ENCODE data around the gene CRABP2.

CRABP2 gene

GRCh38 chr1:156707417-156708217 is 2.2 kb upstream of the CRABP2 start:
- no peak for DNase-seq

GRCh38 chr1:156706657-156707416 is 1.5 kb upstream of the CRABP2 start:
- no peak for DNase-seq

DNA sequence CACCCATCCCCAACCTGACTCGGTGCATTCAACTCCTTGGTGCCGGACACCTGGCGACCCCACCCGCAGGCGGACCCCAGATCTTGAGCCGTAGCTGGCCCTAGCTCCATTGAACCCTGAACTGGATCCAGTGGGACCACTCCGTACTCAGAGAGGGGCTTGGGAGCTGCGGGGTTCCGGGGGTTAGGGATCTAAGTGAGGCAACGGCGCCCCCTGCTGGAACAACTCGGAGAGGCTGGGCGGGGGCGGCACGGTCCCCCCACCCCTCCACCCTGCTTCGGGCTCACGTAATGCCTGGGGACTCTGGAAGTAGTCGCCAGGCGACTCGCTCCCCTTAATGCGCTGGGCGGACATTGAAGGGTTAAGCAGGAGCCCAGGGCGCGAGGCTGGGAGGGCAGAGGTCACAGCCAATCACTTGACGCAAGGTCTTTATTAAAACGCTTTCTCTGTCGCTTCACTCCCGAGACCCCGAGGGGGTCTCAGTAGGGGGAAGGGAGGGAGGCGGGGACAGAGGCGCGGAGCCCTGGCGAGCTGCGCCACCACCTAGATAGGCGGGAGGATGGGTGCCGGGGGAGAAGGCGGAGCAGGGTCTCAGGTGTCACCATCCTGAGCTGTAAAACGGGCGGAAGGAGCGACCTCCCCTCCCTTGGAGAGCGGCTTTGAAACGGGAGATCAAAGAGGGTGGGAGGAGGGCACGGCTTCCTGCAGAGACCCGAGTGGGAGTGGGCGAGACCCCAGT is 704 bp upstream of the CRABP2 start:
- DNase-seq, result peak; percentile 60

GRCh38 chr1:156704930-156705320 is 458 bp downstream of the CRABP2 start:
- DNase-seq, result peak; percentile 35

DNA sequence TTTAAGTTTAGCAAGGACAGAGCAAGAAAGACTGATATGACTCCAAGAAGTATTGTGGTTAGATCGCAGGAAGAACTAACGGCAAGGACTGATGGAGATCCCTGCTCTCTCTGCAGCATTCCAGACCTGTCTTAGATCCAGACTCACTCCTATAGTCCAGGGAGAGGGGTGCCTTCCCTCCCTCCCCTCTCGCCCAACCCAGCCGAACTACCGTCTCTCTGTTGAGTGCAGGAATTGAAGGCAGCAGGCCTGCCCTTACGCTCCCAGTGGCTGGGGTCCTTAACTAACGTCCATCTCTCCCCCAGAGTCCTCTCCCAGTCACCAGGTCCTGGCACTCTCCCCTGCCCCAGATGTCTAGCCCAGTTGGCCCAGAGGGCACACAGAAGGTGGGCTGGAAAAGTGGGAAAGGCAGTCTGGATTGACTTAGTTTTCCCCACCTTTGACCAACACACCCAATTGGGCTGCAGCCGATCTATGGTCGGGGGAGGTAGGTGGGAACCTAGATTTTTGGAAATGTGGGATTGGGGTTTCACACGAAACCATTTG is 1.1 kb downstream of the CRABP2 start:
- no peak for DNase-seq

DNA sequence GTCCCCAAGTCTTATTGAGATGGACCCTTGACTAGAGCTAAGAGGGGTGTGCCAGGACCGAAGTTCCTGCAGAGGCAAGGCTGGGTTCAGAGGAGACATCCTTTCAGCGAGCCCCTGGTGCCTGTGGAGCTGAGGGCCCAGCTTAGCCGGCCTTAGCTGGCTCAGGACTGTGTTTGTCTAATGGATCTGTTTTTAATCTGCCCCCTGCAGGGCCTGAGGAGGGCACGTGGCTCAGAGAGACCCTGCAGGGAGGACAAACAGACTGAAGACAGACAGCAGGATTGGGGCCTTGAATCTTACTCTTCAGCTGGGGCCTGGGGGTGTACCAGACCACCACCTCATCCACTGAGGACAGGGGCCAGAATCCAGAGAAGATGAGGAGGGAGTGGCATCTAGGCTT is 1.6 kb downstream of the CRABP2 start:
- DNase-seq, result no peak

GRCh38 chr1:156703336-156703735 is 2.0 kb downstream of the CRABP2 start:
- DNase-seq, result no peak

- no peak for DNase-seq
Observed at GRCh38 chr1:156700736-156701531, 4.4 kb downstream of the CRABP2 start.

DNA sequence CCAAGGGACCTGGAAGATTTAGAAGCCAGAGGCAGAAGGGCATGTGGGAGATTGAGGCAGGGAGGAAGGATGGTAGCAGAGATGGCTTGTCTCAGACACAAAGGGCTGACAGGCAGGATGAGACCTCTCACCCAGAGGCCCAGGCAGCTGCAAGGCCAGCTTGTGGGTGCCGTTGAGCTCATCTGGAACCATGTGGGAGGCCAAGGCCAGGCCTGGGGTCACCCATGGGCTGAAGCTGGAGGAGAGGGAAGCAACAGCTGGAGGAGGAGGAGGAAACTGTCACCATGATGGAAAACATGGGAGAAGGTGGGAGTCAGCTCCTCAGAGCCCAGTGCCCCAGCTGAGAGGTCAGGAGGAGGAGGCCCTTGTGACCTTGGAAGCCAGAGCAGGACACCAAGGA is 6.4 kb downstream of the CRABP2 start:
- DNase-seq, result no peak

DNA sequence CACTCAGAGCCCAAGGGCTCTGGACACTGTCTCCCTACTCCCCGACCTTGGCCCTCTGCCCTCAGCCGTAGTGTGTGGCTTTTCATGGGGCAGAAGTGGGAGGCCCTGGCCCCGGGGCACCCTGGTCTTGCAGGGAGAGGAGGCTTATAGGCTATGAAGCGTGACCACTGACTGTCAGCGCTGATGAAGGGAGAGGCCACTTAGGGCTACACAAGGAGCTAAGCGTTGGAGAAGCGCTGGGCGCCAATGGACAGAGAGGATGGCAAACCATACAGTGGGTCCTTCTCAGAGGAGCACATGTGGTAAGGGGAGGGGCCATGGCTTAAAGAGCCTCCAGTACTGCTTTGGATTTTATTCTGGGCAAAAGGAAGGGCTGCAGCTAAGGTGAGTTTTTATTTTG is 7.9 kb downstream of the CRABP2 start:
- no peak for DNase-seq

GRCh38 chr1:156696755-156697154 is 8.6 kb downstream of the CRABP2 start:
- no peak for DNase-seq

DNA sequence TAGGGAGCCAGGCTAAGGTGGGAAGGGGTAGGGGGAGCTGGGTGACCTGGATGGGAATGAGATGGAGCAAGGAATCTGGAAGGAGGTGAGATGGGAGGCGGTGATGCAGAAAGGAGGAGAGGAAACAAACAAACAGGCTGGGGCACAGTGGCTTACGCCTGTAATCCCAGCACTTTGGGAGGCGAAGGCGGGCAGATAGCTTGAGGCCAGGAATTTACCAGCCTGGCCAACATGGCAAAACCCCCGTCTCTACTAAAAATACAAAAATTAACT is 10.8 kb downstream of the CRABP2 start:
- no peak for DNase-seq

DNA sequence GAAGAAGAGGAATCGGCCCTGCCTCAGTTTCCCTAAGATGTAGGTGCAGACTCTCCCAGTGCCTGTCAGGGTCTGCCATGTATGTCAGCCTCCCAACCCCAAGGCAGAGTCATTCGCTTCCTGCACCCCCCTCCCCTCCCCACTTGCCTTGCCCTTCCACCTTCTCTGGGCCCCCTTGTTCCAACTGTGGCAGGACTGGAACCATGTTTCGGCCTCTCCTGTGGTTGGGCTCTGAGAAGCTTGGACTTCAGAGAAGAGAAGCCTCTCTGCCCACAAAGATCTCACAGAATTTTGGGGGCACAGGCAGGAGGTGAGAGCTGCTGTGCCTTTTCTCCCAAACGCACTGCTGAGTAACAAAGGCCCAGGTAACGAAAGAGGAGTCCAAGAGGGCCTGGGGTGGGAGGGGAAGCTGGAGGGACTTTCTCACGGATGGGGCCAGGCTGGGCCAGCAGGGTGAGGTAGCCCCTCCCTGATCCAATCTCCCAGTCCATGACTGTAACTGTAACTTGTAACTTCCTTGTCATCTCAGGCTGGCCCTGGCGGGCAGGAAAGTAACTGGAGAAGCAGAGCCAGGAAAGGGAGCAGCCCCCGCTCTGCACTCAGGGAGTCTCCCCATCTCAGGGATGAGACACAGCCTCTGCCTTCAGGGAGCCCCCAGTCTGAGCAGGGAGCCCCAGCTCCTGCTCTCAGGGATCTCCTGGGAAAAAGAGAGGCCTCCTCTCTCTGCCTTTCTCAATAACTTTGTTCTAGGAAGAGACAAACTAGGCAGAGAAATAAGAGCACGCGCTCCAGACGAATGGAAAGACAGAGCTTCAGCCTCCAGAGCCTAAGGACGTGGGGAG is 11.3 kb downstream of the CRABP2 start:
- DNase-seq, result no peak

GRCh38 chr1:156692925-156693847 is 12.2 kb downstream of the CRABP2 start:
- no peak for DNase-seq

GRCh38 chr1:156692441-156692924 is 12.9 kb downstream of the CRABP2 start:
- DNase-seq, result no peak

GRCh38 chr1:156691665-156692440 is 13.5 kb downstream of the CRABP2 start:
- no peak for DNase-seq

DNA sequence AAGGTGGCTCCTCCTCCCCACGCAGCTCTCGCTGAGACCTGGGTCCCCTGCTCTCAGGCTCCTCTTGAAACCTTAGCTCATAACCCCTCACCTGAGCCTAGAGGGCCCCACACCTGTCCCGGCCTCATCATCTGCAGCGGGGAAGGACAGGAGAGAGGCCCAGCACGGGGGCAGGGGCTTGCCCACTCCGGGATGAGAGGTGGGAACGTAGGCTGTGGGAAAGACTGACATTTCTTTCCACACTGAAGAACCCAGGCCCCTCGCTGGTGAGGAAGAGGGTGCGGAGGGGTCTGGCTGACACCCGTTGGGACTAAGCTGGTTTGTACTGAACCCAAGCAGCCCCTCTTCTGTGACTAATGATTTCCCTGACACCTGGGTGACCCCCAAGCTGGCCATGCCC is 14.2 kb downstream of the CRABP2 start:
- DNase-seq, result no peak

DNA sequence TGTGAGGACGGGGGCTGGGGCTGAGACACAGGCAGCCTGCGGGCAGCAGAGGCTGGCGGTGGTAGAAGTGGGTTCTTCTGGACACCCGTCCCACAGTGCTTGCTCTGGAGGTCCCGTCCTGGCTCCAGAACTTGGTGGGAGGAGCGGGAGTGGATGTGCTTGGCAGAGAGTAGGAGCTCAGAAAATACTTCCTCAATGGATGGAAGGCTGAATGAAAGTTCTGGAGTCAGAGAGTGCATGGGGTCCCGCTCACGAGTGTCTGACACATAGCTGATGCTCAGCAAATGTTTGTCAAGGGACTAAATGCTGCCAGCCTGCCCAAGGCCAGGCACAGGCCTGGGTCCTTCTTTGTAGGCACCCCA is 14.7 kb downstream of the CRABP2 start:
- no peak for DNase-seq

- no peak for DNase-seq
Observed at GRCh38 chr1:156689953-156690674, 15.3 kb downstream of the CRABP2 start.

Data from activated CD4-positive, alpha-beta T cell treated with anti-CD3 and anti-CD28 coated beads, Interleukin-10, Interleukin-2, amounts not matched to agents 100 ng/mL and 50 ng/mL, durations not matched to agents 16 hours and 8 hours (primary cell).